NCI-H2196 treated with DMSO at 0.1 percent for 48 hours (cell line): Measurements from ENCODE around the gene SLC35G2.
"Not testable (repeated sequence)": the region's sequence is repeated elsewhere in the genome, so short reads cannot be mapped to it uniquely, and the experiment has no call there.

Experiments
- DNase-seq: peaks from one replicate; lab custom pipeline; 2025; ENCODE audit not compliant: unreplicated experiment; lab: John Stamatoyannopoulos, UW

Gene SLC35G2

DNA sequence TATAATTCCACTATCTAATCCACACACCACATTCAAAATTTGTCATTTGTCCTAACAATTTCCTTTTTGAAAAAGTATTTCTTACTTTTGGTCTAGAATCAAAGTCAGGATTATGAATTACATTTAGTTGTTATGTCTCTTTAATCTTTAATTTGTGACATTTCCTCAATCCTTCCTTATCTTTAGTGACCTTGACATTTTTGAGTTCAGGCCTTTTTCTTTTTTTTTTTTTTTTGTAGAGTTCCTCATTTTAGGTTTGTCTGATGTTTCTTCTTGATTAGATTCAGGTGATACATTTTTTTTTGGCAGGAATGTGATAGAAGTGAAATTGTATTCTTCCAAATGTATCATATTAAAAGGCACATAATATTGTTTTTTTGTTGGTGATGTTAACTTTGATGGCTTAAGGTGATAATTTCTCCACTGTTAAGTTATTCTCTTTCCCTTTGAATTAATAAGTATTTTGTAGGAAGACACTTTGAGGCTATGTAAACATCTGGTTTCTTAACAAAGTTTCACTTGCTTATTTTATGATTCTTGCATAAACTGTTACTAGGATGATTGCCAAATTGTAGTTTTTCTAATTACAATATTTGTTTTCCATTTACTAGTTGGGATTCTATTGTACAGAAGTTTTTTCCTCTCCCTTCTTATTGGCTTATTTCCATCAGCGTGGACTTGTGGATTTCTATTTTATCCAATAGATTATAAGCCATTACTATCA, 16.3 kb downstream of the SLC35G2 start:
- no peak for DNase-seq

DNA sequence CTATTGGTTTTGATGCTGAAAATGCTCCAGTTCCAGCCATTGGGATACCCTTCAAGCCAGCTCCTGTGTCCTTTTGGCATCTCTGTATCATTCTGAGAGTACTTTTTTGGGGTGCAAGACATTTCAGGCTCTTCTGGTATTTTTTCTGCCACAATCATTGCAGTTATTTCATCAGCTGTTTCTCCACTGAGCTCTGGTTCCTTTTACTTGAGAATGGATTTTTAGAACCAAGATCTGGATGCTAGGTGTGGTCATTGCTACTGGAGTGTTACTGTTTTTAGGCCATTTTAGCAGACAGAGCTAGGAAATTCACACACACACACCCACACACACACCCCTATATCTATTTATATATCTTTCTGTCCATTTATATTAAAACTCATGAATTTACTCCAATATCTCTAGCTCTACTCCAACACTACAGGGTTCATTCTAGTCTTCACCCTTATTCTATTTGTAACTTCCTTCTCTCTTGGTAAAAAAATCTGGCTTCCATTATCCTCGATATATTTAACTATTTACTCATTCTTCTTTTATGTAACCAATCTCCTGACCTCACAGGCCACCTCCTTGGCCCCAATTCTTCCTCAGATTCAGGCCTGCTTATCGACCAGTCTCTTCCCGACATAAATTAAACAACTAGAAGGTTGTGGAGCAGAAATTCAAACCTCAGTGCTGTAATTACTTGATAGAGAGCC, 17.0 kb downstream of the SLC35G2 start:
- DNase-seq, result no peak

DNA sequence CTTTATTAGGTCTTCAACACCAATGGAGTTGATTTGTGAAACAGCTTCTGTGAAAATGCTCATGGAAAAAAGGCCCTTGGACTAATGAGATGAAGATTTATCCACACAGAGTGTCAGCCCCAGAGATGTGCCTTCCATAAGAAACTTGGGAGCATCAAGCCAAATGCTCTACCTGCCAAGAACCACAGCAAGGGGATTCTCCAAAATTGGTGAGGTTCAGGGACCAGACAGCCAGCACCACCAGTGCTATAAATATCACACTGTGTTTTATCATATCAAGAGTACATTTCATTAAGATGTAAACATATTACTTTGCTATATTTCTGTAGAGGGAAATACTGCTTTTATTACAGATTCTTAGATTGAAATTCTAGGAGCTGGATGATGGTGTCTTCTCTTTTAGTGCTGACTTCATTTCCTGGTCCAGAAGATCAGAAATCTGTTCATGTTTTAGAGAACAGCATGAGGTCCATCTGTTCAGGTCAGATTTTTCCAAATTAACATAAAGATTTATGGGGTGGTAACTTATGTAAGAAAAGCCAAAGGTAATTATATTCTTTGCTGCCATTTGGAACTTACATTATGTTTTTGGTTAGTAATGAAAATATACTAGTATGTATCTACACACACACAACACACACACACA, 17.7 kb downstream of the SLC35G2 start:
- no peak for DNase-seq

DNA sequence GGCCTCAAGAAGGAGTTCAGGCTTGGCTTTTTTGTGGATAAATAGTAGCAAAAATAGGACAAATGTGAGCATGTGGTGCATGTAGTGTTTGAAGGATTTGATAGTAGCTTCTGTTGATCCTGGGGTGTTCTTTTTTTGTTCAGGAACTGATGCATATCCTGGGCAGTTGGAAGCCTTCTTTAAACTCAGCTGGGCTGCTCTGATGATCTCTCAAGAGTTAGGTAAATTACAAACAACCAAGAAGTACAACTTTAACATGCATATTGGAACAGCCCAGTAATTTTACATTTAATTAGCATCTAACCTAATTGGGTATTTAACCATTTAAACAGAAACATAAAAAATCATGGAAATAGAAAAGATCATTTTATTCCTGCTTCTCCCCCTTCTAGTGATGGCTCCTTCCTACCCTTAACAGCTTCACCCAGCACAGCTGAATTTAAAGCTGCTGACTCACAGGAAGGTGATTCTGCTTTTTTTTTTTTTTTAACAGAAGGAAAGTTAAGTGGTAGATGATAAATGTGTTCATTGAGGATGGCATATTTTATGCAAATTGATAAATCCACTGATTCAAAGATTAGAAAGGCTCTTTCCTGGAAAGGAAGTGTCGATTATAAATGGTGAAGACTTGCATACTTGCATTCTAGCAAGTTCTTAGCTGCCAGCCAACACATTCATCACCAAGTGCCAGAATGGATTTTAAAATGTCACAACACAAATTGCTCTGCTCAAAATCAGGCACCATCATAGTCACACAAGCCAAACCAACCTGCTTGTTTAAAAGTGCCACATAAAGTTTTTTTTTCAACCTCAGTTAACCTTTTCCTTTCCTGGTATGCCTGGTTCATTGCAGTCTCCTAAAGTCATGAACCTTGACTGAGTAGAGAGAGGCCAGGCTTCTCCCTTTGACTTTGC, 20.0 kb downstream of the SLC35G2 start:
- no peak for DNase-seq

DNA sequence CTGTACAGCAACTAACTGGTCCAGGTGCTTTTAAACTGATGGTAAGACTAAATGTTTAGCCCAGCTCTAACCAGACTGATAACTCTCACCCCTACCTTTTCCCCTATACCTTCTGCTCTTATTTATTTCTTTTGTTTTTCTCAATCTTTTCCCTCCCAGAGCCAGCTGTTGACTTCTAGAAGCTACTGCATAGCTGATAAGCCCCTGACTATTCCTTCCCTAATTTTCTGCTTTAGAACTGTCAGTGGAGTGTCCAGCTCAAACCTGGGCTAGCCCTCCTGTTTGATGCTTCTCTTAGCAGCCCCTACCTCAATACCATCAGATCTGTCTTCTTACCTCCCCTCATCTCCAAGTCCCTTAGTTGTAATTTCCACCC, 20.6 kb downstream of the SLC35G2 start:
- DNase-seq, result no peak

- no peak for DNase-seq
Measured at GRCh38 chr3:136840252-136840651, 21.3 kb downstream of the SLC35G2 start.

GRCh38 chr3:136842294-136842693, 23.4 kb downstream of the SLC35G2 start:
- no peak for DNase-seq

DNA sequence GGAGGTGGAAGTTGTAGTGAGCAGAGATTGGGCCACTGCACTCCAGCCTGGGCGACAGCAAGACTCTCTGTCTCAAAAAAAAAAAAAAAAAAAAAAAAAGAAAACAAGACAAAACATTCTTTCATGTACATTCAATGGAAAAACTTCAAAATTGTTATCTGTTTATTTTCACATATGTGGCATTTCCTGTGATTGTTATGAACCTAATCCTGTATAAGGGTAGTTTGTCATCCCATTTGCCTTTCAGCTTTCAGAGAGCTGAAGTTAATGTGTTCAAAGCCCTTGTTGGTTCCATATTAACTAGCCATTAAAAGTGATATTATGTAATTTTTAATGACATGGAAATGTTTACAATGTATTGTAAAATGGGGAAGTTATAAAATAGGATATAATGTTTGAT, 25.8 kb downstream of the SLC35G2 start:
- DNase-seq, result no peak

DNA sequence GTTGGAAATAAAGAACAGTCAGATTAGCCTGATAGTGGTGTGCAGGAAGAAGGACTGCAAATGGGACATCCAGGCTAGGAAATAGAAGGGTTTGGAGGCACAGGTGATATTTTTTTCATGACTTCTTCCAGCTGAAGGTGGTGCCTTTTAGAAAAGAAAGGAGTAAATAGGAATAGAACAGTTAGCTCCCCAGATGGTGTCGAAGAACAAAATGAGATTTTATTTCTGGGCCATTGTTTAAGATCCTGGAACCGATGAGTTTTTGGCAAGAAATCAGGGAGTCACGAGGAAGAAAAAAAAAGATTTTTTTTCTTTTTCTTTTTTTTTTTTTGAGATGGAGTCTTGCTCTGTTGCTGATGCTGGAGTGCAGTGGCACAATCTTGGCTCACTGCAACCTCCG, 33.3 kb downstream of the SLC35G2 start:
- DNase-seq, result no peak

- DNase-seq, result no peak
Measured at GRCh38 chr3:136856665-136857064, 37.7 kb downstream of the SLC35G2 start.

- DNase-seq, result no peak
Measured at GRCh38 chr3:136858381-136858780, 39.5 kb downstream of the SLC35G2 start.

DNA sequence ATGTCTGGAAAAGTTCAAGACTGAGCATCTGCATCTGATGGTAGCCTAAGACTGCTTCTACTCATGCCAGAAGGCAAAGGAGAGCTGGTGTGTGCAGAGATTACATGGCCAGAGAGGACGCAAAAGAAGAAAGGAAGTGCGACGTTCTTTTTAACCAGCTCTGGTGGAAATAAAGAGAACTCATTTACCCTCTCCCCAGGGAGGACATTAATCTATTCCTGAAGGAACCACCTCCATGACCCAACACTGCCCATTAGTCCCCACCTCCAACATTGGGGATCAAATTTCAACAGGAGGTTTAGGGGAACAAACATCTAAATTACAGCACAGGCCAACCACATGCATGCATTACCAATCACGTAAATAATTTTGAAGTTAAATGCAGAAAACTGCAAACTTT, 41.6 kb downstream of the SLC35G2 start:
- no peak for DNase-seq

- peak; percentile 98 for DNase-seq
Measured at GRCh38 chr3:136861890-136862616, 43.1 kb downstream of the SLC35G2 start, which contains the start of gene NCK1. TSS of gene NCK1 (plus strand) at chr3:136862208. CDS start at chr3:136928002, 65,794 bp downstream.

- peak; percentile 51 for DNase-seq
Measured at GRCh38 chr3:136862617-136863322, 43.8 kb downstream of the SLC35G2 start.

DNA sequence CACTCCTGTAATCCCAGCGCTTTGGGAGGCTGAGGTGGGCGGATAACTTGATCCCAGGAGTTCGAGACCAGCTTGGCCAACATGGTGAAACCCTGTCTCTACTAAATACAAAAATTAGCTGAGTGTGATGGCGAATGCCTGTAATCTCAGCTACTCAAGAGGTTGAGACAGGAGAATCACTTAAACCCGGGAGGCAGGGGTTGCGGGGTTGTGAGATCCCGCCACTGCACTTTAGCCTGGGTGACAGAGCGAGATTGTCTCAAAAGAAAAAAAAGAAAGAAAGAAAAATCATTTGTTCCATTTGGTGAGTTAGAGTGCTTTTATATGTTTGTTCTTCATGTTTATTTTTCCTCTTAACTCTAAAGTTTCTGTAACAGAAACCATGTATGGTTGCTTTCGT, 50.4 kb downstream of the SLC35G2 start:
- no peak for DNase-seq

DNA sequence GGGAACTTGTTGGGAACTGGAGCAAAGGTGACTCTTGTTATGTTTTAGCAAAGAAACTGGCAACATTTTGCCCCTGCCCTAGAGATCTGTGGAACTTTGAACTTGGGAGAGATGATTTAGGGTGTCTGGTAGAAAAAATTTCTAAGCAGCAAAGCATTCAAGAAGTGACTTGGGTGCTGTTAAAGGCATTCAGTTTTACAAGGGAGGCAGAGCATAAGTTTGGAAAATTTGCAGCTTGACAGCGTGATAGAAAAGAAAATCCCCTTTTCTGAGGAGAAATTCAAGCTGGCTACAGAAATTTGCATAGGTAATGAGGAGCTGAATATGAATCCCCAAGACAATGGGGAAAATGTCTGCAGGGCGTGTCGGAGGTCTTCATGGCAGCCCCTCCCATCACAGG, 53.3 kb downstream of the SLC35G2 start:
- not testable (repeated sequence) for DNase-seq

GRCh38 chr3:136879510-136879909, 60.6 kb downstream of the SLC35G2 start:
- not testable (repeated sequence) for DNase-seq

- DNase-seq, result no peak
Measured at GRCh38 chr3:136882571-136882970, 63.6 kb downstream of the SLC35G2 start.

DNA sequence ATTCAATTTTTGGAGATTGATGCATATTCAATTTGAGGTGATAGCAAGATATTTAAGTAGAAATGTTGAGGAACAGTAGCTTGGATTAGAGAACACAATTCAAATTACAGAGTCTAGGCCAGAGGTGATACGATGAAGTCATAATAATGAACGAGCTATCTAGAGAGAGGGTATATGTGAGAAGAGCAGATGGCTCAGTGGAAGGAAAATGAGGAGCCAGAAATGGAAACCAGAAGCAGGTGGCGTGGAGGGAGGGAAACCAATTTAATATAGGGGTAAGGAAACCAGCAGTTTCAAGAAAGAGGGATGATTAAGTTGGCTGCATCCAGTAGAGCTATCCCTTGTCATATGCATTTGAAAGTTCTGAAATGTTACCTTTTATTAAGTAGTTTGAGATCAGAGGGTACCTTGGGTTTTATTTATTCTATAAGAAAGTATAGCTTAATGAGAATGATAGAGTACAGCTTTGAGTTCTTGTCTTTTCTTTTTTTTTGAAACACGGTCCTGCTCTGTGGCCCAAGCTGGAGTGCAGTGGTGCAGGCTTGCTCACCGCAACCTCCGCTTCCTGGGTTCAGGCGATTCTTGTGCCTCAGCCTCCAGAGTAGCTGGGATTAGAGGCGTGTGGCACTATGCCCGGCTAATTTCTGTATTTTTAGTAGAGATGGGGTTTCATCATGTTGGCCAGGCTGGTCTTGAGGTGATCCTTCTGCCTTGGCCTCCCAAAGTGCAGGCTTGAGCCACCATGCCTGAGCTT, 65.2 kb downstream of the SLC35G2 start:
- no peak for DNase-seq
